MG63 (cell line): ENCODE measurements around the gene CLCA4. TPM values are rescaled to one million over a fixed set of nuclear protein-coding genes. Genes with fewer than 3 reads are reported as not detected.
"Not testable (repeated sequence)": the region's sequence is repeated elsewhere in the genome, so short reads cannot be mapped to it uniquely, and the experiment has no call there.

Source experiments
- DNase-seq: peaks from one replicate; pipeline ENCODE4 v3.0.0-alpha.2; 2020
- H3K27me3 ChIP-seq: fragments of 250-450 bp; sonication (Bioruptor Pico); 2 replicates; pipeline ENCODE4 v1.5.1; 2020; ENCODE audit warnings: mild to moderate bottlenecking, moderate library complexity
- H3K36me3 ChIP-seq: fragments of 250-450 bp; sonication (Bioruptor Pico); 2 replicates; pipeline ENCODE4 v1.5.1; 2020; ENCODE audit warnings: mild to moderate bottlenecking, moderate library complexity
- H3K4me3 ChIP-seq: fragments of 250-450 bp; sonication (Bioruptor Pico); 2 replicates; pipeline ENCODE4 v1.5.1; 2020; ENCODE audit warnings: mild to moderate bottlenecking, moderate library complexity
- H3K9me3 ChIP-seq: fragments of 250-450 bp; sonication (Bioruptor Pico); 2 replicates; pipeline ENCODE4 v1.5.1; 2020; ENCODE audit warnings: mild to moderate bottlenecking, moderate library complexity
- total RNA-seq: library from RNA; depleted of rRNA; stranded (reverse); fragments of >200 nt; shearing (Covaris generic); gene quantifications from 2 replicates; pipeline ENCODE4 v1.2.3, GENCODE V29; 2014; ENCODE audit warnings: low replicate concordance; rRNA removed

Gene CLCA4
- total RNA-seq, 1 experiment from 2014 or later = not detected

GRCh38 chr1:86573763-86574484, 27.0 kb downstream of the CLCA4 start:
- no peak for DNase-seq
- Histone ChIP-seq H3K4me3 (no peak overlapping the region), H3K27me3 (peaks cover 3% of the 10 kb centered on the region), H3K9me3 (no peaks in the 10 kb centered on the region), H3K36me3 (no peaks in the 10 kb centered on the region)

- H3K9me3 ChIP-seq = no peaks in the 10 kb centered on the region
- H3K27me3 ChIP-seq = no peaks in the 10 kb centered on the region; the same call in 1 of the 2 replicates
- no peak overlapping the region for H3K4me3 ChIP-seq
- DNase-seq = no peak
- no peaks in the 10 kb centered on the region for H3K36me3 ChIP-seq
Measured at GRCh38 chr1:86581231-86581630, 34.4 kb downstream of the CLCA4 start.

- H3K4me3 ChIP-seq = no peak overlapping the region
- no peaks in the 10 kb centered on the region for H3K36me3 ChIP-seq
- H3K9me3 ChIP-seq = no peaks in the 10 kb centered on the region
- DNase-seq = no peak
- no peaks in the 10 kb centered on the region; the same call in 1 of the 2 replicates for H3K27me3 ChIP-seq
Measured at GRCh38 chr1:86582161-86582560, 35.3 kb downstream of the CLCA4 start.

GRCh38 chr1:86583032-86583431, 36.2 kb downstream of the CLCA4 start:
- H3K9me3 ChIP-seq = no peaks in the 10 kb centered on the region
- no peaks in the 10 kb centered on the region; the same call in 1 of the 2 replicates for H3K27me3 ChIP-seq
- DNase-seq = no peak
- H3K4me3 ChIP-seq = no peak overlapping the region
- no peaks in the 10 kb centered on the region for H3K36me3 ChIP-seq

GRCh38 chr1:86583593-86583992, 36.7 kb downstream of the CLCA4 start:
- no peak overlapping the region for H3K4me3 ChIP-seq
- DNase-seq = no peak
- H3K9me3 ChIP-seq = no peaks in the 10 kb centered on the region
- no peaks in the 10 kb centered on the region; the same call in none of the 2 replicates for H3K27me3 ChIP-seq
- H3K36me3 ChIP-seq = no peaks in the 10 kb centered on the region

GRCh38 chr1:86594284-86594770, 47.4 kb downstream of the CLCA4 start:
- no peaks in the 10 kb centered on the region for H3K27me3 ChIP-seq
- no peak overlapping the region for H3K4me3 ChIP-seq
- no peak for DNase-seq
- no peaks in the 10 kb centered on the region for H3K9me3 ChIP-seq
- H3K36me3 ChIP-seq = no peaks in the 10 kb centered on the region

- Histone ChIP-seq H3K27me3 (no peaks in the 10 kb centered on the region), H3K9me3 (no peaks in the 10 kb centered on the region), H3K36me3 (no peaks in the 10 kb centered on the region), H3K4me3 (no peak overlapping the region)
- no peak for DNase-seq
Measured at GRCh38 chr1:86596224-86596623, 49.3 kb downstream of the CLCA4 start.

- no peaks in the 10 kb centered on the region for H3K27me3 ChIP-seq
- DNase-seq = no peak
Measured at GRCh38 chr1:86596741-86597290, 49.9 kb downstream of the CLCA4 start.

GRCh38 chr1:86606080-86606479, 59.2 kb downstream of the CLCA4 start:
- H3K9me3 ChIP-seq, H3K27me3 ChIP-seq, H3K4me3 ChIP-seq, DNase-seq, H3K36me3 ChIP-seq: not testable (repeated sequence)

More at GRCh38 chr1:86596741-86597290, 49.9 kb downstream of the CLCA4 start:
- H3K4me3 ChIP-seq = no peak overlapping the region
- no peaks in the 10 kb centered on the region for H3K36me3 ChIP-seq
- H3K9me3 ChIP-seq = no peaks in the 10 kb centered on the region

GRCh38 chr1:86616433-86616832, 69.6 kb downstream of the CLCA4 start:
- Histone ChIP-seq H3K36me3 (no peaks in the 10 kb centered on the region), H3K4me3 (no peak overlapping the region), H3K9me3 (no peaks in the 10 kb centered on the region; the same call in 1 of the 2 replicates), H3K27me3 (no peaks in the 10 kb centered on the region)
- DNase-seq = no peak

GRCh38 chr1:86616871-86617270, 70.0 kb downstream of the CLCA4 start:
- Histone ChIP-seq H3K27me3 (no peaks in the 10 kb centered on the region), H3K36me3 (no peaks in the 10 kb centered on the region), H3K4me3 (no peak overlapping the region), H3K9me3 (no peaks in the 10 kb centered on the region; the same call in 1 of the 2 replicates)
- no peak for DNase-seq

GRCh38 chr1:86618358-86618757, 71.5 kb downstream of the CLCA4 start:
- Histone ChIP-seq H3K27me3 (no peaks in the 10 kb centered on the region), H3K9me3 (no peaks in the 10 kb centered on the region), H3K4me3 (no peak overlapping the region), H3K36me3 (no peaks in the 10 kb centered on the region)
- no peak for DNase-seq

GRCh38 chr1:86619313-86619712, 72.4 kb downstream of the CLCA4 start:
- no peak for DNase-seq
- no peak overlapping the region for H3K4me3 ChIP-seq
- no peaks in the 10 kb centered on the region for H3K36me3 ChIP-seq
- no peaks in the 10 kb centered on the region for H3K27me3 ChIP-seq
- no peaks in the 10 kb centered on the region for H3K9me3 ChIP-seq

GRCh38 chr1:86621286-86621685, 74.4 kb downstream of the CLCA4 start:
- no peaks in the 10 kb centered on the region for H3K36me3 ChIP-seq
- DNase-seq = no peak
- no peak overlapping the region for H3K4me3 ChIP-seq
- no peaks in the 10 kb centered on the region for H3K9me3 ChIP-seq
- H3K27me3 ChIP-seq = no peaks in the 10 kb centered on the region

Other genes starting within 250 kb of the CLCA4 start
- 6.7 and 38.3 TPM in 2 replicates for gene ODF2L, start 150.8 kb upstream of the CLCA4 start, total RNA-seq
- gene CLCA2, start 122.9 kb upstream of the CLCA4 start, total RNA-seq = 0.05 and 0.20 TPM in 2 replicates
- gene CLCA1, start 78.2 kb upstream of the CLCA4 start, total RNA-seq = not detected in 2 replicates
- gene SH3GLB1, start 157.5 kb downstream of the CLCA4 start, total RNA-seq = 24.1 and 25.1 TPM in 2 replicates